Measurements from ENCODE around the gene TRIM29.
A peak's percentile ranks its signal among the peaks of the same experiment; 100 is the strongest.

The TRIM29 gene

GRCh38 chr11:120122924-120123683 lies 14.8 kb downstream of the TRIM29 start:
- DNase-seq: no peak

GRCh38 chr11:120121914-120122473 lies 15.9 kb downstream of the TRIM29 start:
- DNase-seq: no peak

GRCh38 chr11:120121336-120121735 lies 16.6 kb downstream of the TRIM29 start:
- DNase-seq: no peak

GRCh38 chr11:120120805-120121335 lies 17.0 kb downstream of the TRIM29 start:
- DNase-seq: no peak

- no peak for DNase-seq
Observed at GRCh38 chr11:120119121-120119520, 18.8 kb downstream of the TRIM29 start.

- DNase-seq: no peak
Observed at GRCh38 chr11:120117991-120118390, 19.9 kb downstream of the TRIM29 start.

- DNase-seq: no peak
Observed at GRCh38 chr11:120116966-120117365, 20.9 kb downstream of the TRIM29 start.

GRCh38 chr11:120115272-120116000 lies 22.5 kb downstream of the TRIM29 start:
- no peak for DNase-seq

GRCh38 chr11:120112174-120112796 lies 25.6 kb downstream of the TRIM29 start:
- DNase-seq: no peak

- DNase-seq: no peak
Observed at GRCh38 chr11:120109531-120109930, 28.4 kb downstream of the TRIM29 start.

- DNase-seq: no peak
Observed at GRCh38 chr11:120108785-120109168, 29.1 kb downstream of the TRIM29 start.

GRCh38 chr11:120108154-120108784 lies 29.6 kb downstream of the TRIM29 start:
- peak; percentile 60 to 70 for DNase-seq

GRCh38 chr11:120107692-120108091 lies 30.2 kb downstream of the TRIM29 start:
- no peak for DNase-seq

- DNase-seq: no peak
Observed at GRCh38 chr11:120106354-120107150, 31.4 kb downstream of the TRIM29 start.

GRCh38 chr11:120105576-120105975 lies 32.3 kb downstream of the TRIM29 start:
- no peak for DNase-seq

GRCh38 chr11:120104041-120104565 lies 33.8 kb downstream of the TRIM29 start:
- no peak for DNase-seq

- no peak for DNase-seq
Observed at GRCh38 chr11:120102864-120103122, 35.1 kb downstream of the TRIM29 start.

GRCh38 chr11:120102050-120102863 lies 35.7 kb downstream of the TRIM29 start:
- DNase-seq: no peak

GRCh38 chr11:120098503-120099020 lies 39.4 kb downstream of the TRIM29 start:
- no peak for DNase-seq

GRCh38 chr11:120097721-120098385 lies 40.1 kb downstream of the TRIM29 start:
- no peak for DNase-seq

Measured in inflammatory macrophage (primary cell).